ENCODE measurements around the gene PTPN3.

- TF ChIP-seq EZH2phosphoT487 (IDR thresholded peaks at IDR 0.05; ENCODE audit: insufficient read depth, low read depth), result no peak
- no peak for TF ChIP-seq EZH2 (IDR thresholded peaks at IDR 0.05; ENCODE audit: insufficient read depth, poor library complexity, severe bottlenecking)
Observed at GRCh38 chr9:109328978-109329637, 169.0 kb downstream of the PTPN3 start.
